Activated T-helper 1 cell treated with Interleukin-2 at 50 U/mL for 16 hours (primary cell): Measurements from ENCODE around the gene TESMIN.

Source experiments
- DNase-seq: peaks from one replicate; pipeline ENCODE4 v3.0.0-alpha.2; 2020; ENCODE audit warnings: low read depth

The TESMIN gene

GRCh38 chr11:68761801-68762200 is 10.5 kb upstream of the TESMIN start:
- DNase-seq = no peak

DNA sequence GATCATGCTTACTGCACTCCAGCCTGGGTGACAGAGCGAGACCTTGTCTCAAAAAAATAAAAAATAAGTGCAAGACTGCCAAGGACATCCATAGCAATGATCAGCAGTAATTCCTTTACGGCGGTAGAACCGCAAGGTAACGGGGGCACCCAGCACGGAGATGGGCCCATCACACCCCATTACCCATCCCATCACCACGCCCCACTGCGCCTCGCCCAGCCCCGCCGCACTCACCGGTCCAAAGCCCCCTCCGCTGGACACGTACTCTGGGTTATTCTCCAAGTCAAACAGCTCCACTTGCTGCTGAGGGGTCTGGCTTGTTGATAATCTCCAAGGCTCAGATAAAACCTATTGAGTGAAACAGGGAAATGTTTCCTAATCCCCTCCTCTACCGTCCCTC is 8.7 kb upstream of the TESMIN start:
- no peak for DNase-seq

DNA sequence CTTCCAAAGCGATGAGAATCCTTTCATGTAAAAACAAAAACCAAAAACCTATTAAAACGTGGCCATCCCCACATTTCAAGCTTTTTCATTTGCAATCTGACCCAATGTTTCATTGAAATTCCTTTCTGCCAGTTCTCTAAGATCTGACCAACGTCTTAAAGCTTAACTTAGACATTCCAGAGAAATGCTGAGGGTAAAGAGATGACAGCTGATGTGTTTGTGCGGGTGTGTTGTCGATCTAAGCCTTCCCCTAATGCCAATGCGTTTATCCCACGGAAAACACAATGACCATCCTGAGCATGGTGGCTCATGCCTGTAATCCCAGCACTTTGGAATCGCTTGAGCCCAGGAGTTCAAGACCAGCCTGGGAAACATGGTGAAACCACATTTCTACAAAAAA is 6.4 kb upstream of the TESMIN start:
- DNase-seq = no peak

GRCh38 chr11:68756171-68756766 is 4.9 kb upstream of the TESMIN start:
- no peak for DNase-seq

- no peak for DNase-seq
Measured at GRCh38 chr11:68753300-68753699, 2.0 kb upstream of the TESMIN start.

DNA sequence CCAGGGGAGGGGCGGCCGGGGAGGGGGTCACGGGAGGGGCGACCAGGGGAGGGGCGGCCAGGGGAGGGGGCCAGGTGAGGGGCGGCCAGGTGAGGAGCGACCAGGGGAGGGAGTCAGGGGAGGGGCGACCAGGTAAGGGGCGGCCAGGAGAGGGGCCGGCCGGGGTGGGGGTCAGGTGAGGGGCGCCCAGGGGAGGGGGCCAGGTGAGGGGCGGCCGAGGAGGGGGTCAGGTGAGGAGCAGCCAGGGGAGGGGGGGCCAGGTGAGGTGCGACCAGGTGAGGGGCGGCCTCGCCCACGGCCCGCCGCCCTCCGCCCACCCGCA is 355 bp downstream of the TESMIN start:
- no peak for DNase-seq

- peak; percentile 5 for DNase-seq
Measured at GRCh38 chr11:68750195-68751003, 921 bp downstream of the TESMIN start.

DNA sequence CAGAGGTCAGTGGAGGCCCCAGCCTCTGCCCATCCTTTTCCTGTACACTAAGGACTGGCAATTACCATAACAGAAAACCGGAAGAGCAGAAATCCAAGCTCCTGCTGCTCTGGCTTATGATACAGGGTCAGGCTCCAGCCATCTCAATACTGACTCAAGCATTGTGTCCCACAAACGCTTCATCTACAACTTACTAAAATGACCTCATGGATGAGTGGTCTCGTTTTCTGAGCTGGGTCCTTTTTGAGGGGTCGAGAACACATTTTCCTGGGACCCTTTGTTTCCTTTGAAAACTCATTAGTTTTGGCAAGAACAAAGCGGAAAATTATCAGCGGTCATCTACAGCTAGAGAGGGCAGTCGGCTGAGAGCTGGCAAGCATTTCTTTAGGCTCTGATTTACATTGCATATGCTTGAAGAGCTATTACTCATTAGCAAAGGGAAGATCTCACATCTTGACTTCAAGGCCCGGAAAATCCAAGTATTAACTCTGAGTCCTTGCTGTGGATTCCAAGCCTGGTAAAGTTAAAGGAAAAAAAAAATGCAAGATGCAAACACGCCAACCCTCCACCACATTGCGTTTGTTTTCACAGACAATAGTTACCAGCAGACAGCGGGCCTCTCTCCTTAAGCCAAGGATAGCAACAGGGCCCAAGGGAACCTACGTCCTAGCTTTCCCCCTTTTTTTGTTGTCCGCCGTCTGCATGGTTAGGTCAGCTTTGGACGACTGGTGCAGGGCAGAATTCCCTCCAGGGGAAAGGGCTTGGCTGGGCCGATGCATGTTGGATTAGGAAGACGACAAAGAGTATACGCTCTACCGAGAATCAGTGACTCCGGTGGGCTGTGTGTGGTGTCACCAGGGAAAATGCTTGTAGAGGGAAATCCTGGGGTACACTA is 1.8 kb downstream of the TESMIN start:
- no peak for DNase-seq

GRCh38 chr11:68748061-68748460 is 3.3 kb downstream of the TESMIN start:
- DNase-seq = no peak

DNA sequence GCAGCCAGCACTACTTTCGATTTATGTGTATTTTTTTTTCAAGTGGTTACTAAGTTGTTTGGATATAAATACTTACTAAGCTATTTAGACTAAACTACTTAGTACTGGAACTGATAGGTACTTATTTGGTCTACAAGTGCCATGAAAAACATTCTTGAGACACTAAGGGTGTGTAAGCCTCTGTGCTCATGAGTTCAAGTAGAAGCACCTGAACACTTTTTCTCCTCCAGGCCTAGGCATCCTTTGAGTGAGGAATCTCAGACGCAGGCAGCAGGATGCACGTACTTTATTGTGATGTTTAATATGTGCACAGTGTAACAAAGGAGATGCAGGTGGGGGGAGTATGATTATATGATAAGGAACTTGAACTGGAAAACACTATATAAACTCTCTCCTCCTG is 7.8 kb downstream of the TESMIN start:
- DNase-seq = no peak

DNA sequence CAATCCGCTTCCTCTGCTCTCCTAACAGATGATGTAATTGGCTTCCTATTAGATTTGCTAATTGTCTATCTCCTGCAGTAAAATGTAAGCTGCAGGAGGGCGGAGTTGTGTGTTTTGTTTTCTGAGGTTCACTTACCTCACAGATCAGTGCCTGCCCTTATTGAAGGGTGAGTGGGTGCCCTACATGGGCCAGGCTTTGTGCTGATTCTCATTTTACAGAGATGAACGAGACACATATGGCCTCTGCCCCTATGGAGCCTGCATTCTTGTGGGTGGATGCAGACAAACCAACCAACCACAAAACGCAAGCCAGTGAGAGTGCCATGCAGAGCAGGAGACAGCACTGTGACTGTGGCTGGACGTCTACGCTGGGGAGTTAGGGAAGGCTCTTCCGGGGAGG is 9.9 kb downstream of the TESMIN start:
- no peak for DNase-seq

DNA sequence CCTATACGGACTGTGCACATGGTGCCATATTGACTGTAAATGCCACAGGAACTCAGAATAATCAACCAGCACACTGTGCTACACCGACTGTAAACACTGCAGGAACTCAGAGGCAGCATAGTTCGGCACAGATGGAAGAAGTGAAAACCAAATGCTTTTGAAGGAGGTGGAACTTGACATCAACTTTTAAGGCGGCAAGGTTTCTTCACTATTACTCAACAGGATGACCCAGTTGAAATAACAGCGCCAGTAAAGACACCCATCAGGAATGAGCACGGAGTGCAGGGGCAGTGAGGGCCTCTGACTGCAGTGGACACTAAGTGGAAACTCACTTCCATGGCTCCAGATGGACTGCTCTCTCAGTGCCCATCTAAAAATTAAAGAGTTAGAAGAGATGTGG is 15.7 kb downstream of the TESMIN start:
- DNase-seq = no peak

GRCh38 chr11:68735125-68735524 is 16.2 kb downstream of the TESMIN start:
- no peak for DNase-seq

DNA sequence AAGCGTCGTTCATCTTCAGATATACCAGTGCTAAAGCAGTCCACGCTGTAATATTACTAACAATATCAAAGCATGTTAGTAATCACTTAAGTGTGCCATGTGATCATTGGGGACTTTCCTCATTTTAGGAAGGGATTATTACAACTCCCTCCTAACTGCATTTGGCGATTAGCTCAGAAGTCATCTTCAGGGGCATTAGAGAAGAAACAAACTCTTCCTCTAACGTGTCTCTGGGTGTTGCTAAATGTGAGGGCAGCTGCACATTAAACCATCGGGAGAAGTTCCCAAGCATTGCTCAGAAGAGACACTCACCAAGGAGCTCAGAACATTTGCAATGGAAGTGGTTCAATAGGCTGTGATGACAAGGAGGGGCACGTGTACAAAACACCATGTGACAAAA is 17.2 kb downstream of the TESMIN start:
- DNase-seq = no peak

DNA sequence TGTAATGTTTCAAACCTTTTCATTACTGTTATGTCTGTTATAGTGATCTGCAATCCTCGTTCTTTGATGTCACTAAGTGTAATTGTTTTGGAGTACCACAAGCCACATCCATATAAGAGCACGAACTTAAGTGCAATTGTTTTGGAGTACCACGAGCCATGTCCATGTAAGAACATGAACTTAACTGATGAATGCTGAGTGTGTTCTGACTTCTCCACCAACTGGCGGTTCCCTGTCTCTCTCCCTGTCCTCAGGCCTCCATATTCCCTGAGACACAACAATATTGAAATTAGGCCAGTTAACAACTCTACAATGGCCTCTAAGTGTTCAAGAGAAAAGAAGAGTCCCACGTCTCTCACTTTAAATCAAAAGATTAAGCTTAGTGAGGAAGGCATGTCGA is 23.5 kb downstream of the TESMIN start:
- no peak for DNase-seq

DNA sequence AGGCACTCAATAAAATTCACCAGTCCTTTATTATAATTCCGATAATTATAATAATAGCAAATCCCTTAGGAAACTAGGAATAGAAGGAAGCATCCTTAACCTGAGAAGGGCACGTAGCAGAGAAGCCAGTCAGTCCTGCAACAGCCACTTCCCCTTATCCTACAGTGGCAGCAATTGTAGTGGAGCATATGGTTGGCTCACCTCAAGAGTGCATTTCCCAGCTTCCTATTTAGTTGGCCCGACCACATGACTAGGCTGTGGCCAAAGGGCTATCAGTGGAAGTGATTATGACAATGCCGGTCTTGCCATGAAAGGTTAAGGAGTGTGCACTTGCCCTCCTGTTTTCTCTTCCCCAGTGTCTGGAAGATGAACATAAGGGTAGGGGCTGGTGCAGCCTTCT is 27.0 kb downstream of the TESMIN start:
- DNase-seq = no peak

DNA sequence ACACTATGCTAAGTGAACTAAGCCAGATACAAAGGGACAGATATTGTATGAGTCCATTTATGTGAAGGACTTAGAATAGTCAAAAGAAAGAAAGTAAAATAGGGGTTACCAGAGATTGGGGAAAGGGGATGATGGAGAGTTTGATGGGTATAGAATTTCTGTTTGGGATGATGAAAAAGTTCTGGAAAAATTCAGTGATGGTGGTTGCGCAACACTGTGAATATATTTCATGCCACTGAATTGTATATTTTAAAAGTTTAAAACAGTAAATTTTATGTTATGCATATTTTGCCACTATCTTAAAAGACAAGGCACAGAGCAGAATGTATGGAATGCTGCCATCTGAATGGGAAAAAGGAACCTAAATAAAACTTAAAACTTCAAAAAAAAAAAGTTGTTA is 29.2 kb downstream of the TESMIN start:
- DNase-seq = no peak

DNA sequence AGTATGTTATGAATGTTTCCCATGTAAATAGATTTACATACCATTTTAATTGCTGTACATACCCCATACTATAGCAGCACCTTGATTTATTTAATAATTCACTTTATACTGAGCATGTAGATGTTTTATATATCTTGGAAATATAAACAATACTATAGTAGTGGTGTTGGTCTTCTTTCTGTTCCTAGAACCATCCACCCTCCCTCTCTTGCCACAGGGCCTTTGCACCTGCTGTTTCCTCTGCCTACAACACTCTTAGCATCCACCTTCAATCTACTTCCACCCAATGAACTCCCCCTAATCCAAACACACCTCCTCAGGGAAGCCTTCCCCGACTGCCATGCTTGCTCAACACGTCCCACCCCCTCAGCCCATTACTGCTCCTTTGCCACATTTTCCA is 30.2 kb downstream of the TESMIN start:
- no peak for DNase-seq

- no peak for DNase-seq
Measured at GRCh38 chr11:68715456-68716122, 35.7 kb downstream of the TESMIN start.

- DNase-seq = no peak
Measured at GRCh38 chr11:68714060-68714856, 37.1 kb downstream of the TESMIN start.

GRCh38 chr11:68711114-68711513 is 40.2 kb downstream of the TESMIN start:
- DNase-seq = no peak

GRCh38 chr11:68710409-68710808 is 40.9 kb downstream of the TESMIN start:
- no peak for DNase-seq
